HEK293 (cell line): ENCODE data around the gene RPRD1B.

Experiments used
- SCRT2 ChIP-seq: fragments of 450-650 bp; formaldehyde crosslinking; IDR thresholded peaks from 2 replicates; pipeline ENCODE4 v1.5.1; 2016; ENCODE audit warnings: missing biosample characterization, missing genetic modification characterization
- SETDB1 ChIP-seq: IDR thresholded peaks from one replicate; pipeline ENCODE4 v1.6.1; 2017; ENCODE audit warnings: mild to moderate bottlenecking, low read length, moderate library complexity, mixed read lengths; ENCODE audit not compliant: insufficient read length
- ZBTB17 ChIP-seq: fragments of 450-650 bp; formaldehyde crosslinking; IDR thresholded peaks from 2 replicates; pipeline ENCODE4 v1.5.1; 2016; ENCODE audit warnings: missing biosample characterization, missing genetic modification characterization
- ZNF112 ChIP-seq: fragments of 450-650 bp; formaldehyde crosslinking; IDR thresholded peaks from 2 replicates; pipeline ENCODE4 v1.5.0; 2017; ENCODE audit warnings: missing biosample characterization, missing genetic modification characterization
- ZNF121 ChIP-seq: fragments of 450-650 bp; formaldehyde crosslinking; IDR thresholded peaks from 2 replicates; pipeline ENCODE4 v1.5.1; 2016; ENCODE audit warnings: missing biosample characterization, missing genetic modification characterization
- ZNF202 ChIP-seq: fragments of 450-650 bp; formaldehyde crosslinking; IDR thresholded peaks from 2 replicates; pipeline ENCODE4 v1.5.1; 2016; ENCODE audit warnings: missing biosample characterization, missing genetic modification characterization, borderline replicate concordance
- ZNF23 ChIP-seq: fragments of 450-650 bp; formaldehyde crosslinking; IDR thresholded peaks from 2 replicates; pipeline ENCODE4 v1.5.1; 2016; ENCODE audit warnings: missing biosample characterization, missing genetic modification characterization, borderline replicate concordance
- ZNF239 ChIP-seq: fragments of 450-650 bp; formaldehyde crosslinking; IDR thresholded peaks from 2 replicates; pipeline ENCODE4 v1.5.1; 2016; ENCODE audit warnings: missing biosample characterization, missing genetic modification characterization
- ZNF311 ChIP-seq: fragments of 450-650 bp; formaldehyde crosslinking; IDR thresholded peaks from 2 replicates; pipeline ENCODE4 v1.5.1; 2017; ENCODE audit warnings: missing biosample characterization, missing genetic modification characterization, borderline replicate concordance
- ZNF350 ChIP-seq: fragments of 450-650 bp; formaldehyde crosslinking; IDR thresholded peaks from 2 replicates; pipeline ENCODE4 v1.5.0; 2017; ENCODE audit warnings: missing biosample characterization, mild to moderate bottlenecking, missing genetic modification characterization
- ZNF423 ChIP-seq: fragments of 450-650 bp; formaldehyde crosslinking; IDR thresholded peaks from 2 replicates; pipeline ENCODE4 v1.5.1; 2016; ENCODE audit warnings: missing biosample characterization, missing genetic modification characterization
- ZNF529 ChIP-seq: fragments of 450-650 bp; formaldehyde crosslinking; IDR thresholded peaks from 2 replicates; pipeline ENCODE4 v1.5.1; 2017; ENCODE audit warnings: missing genetic modification characterization, missing biosample characterization; ENCODE audit not compliant: insufficient replicate concordance
- ZNF544 ChIP-seq: fragments of 450-650 bp; formaldehyde crosslinking; IDR thresholded peaks from 2 replicates; pipeline ENCODE4 v1.5.0; 2017; ENCODE audit warnings: missing biosample characterization, missing genetic modification characterization
- ZNF558 ChIP-seq: fragments of 450-650 bp; formaldehyde crosslinking; IDR thresholded peaks from 2 replicates; pipeline ENCODE4 v1.5.1; 2016; ENCODE audit warnings: missing biosample characterization, missing genetic modification characterization
- ZNF747 ChIP-seq: fragments of 450-650 bp; formaldehyde crosslinking; IDR thresholded peaks from 2 replicates; pipeline ENCODE4 v1.5.1; 2016; ENCODE audit warnings: missing biosample characterization, missing genetic modification characterization
- ZNF785 ChIP-seq: fragments of 450-650 bp; formaldehyde crosslinking; IDR thresholded peaks from 2 replicates; pipeline ENCODE4 v1.5.1; 2016; ENCODE audit warnings: missing biosample characterization, missing genetic modification characterization
- TF ChIP-seq, protein P1 (sequence below): fragments of 450-650 bp; formaldehyde crosslinking; IDR thresholded peaks from 2 replicates; pipeline ENCODE4 v1.5.1; 2016; ENCODE audit warnings: missing biosample characterization, missing genetic modification characterization
- TF ChIP-seq, protein P2 (sequence below): sonication (generic); formaldehyde crosslinking; IDR thresholded peaks from 2 replicates; pipeline ENCODE4 v1.8.1; 2022; ENCODE audit warnings: mild to moderate bottlenecking, moderate library complexity, missing genetic modification reagents
- TF ChIP-seq, protein P3 (sequence below): fragments of 450-650 bp; formaldehyde crosslinking; IDR thresholded peaks from 2 replicates; pipeline ENCODE4 v1.5.1; 2016; ENCODE audit warnings: missing biosample characterization, missing genetic modification characterization, borderline replicate concordance
- TF ChIP-seq, protein P4 (sequence below): fragments of 450-650 bp; formaldehyde crosslinking; optimal IDR thresholded peaks from 2 replicates; pipeline ENCODE3; 2016; ENCODE audit warnings: missing biosample characterization, mild to moderate bottlenecking, missing genetic modification characterization
- TF ChIP-seq, protein P5 (sequence below): fragments of 450-650 bp; formaldehyde crosslinking; IDR thresholded peaks from 2 replicates; pipeline ENCODE4 v1.5.1; 2016; ENCODE audit warnings: missing biosample characterization, missing genetic modification characterization
- TF ChIP-seq, protein P6 (sequence below): fragments of 450-650 bp; formaldehyde crosslinking; IDR thresholded peaks from 2 replicates; pipeline ENCODE4 v1.5.1; 2016; ENCODE audit warnings: missing biosample characterization, missing genetic modification characterization
- TF ChIP-seq, protein P7 (sequence below): fragments of 450-650 bp; formaldehyde crosslinking; IDR thresholded peaks from 2 replicates; pipeline ENCODE4 v1.5.1; 2016; ENCODE audit warnings: missing biosample characterization, missing genetic modification characterization
- TF ChIP-seq, protein P8 (sequence below): fragments of 450-650 bp; formaldehyde crosslinking; IDR thresholded peaks from 2 replicates; pipeline ENCODE4 v1.5.1; 2017; ENCODE audit warnings: missing biosample characterization, missing genetic modification characterization

Gene RPRD1B

DNA sequence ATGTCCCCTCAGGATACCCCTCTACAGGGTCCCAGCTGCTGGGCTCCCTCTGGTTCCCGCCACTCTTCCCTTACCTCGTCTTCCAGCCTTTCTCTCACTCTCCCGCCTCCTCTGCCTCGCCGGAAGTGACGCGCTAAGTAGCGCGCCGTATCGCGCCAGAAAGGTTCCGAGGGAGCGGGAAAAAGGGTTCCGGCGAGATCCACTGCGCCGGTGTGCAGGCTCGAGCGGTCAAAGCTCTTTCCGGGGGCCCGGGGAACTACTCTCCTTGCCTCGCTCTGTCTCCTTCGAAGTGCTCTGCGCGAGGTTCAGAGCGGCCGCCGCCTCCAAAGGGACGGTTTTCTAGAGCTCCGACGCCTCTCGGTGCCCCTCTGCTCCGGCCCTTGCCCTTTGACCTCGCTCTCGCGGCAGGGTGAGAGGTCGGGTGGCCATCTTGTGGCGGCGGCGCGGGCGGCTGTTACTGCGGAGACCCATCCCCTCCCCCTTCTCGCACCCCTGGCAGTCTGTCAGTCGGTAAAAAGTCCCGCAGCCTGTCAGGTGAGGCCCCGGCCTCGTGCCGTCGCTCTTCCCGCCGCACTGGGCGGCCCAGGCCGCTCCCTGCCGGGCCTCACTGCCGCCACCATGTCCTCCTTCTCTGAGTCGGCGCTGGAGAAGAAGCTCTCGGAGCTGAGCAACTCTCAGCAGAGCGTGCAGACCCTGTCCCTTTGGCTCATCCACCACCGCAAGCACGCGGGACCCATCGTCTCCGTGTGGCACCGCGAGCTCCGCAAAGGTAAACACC is at the start of gene RPRD1B, which contains the start of gene TTI1 (continued):
- TF ChIP-seq, protein P1, sequence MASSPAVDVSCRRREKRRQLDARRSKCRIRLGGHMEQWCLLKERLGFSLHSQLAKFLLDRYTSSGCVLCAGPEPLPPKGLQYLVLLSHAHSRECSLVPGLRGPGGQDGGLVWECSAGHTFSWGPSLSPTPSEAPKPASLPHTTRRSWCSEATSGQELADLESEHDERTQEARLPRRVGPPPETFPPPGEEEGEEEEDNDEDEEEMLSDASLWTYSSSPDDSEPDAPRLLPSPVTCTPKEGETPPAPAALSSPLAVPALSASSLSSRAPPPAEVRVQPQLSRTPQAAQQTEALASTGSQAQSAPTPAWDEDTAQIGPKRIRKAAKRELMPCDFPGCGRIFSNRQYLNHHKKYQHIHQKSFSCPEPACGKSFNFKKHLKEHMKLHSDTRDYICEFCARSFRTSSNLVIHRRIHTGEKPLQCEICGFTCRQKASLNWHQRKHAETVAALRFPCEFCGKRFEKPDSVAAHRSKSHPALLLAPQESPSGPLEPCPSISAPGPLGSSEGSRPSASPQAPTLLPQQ (tag by site-specific recombination) = peak; percentile 40
- TF ChIP-seq ZNF529 (tag by site-specific recombination) = no peak
- TF ChIP-seq ZNF785 (tag by site-specific recombination) = no peak
- TF ChIP-seq SCRT2 (tag by site-specific recombination) = no peak
- TF ChIP-seq ZNF544 (tag by site-specific recombination) = no peak
- no peak for TF ChIP-seq ZNF350 (tag by site-specific recombination)
- TF ChIP-seq, protein P2, sequence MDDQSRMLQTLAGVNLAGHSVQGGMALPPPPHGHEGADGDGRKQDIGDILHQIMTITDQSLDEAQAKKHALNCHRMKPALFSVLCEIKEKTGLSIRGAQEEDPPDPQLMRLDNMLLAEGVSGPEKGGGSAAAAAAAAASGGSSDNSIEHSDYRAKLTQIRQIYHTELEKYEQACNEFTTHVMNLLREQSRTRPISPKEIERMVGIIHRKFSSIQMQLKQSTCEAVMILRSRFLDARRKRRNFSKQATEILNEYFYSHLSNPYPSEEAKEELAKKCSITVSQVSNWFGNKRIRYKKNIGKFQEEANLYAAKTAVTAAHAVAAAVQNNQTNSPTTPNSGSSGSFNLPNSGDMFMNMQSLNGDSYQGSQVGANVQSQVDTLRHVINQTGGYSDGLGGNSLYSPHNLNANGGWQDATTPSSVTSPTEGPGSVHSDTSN (CRISPR knock-in tag) = peak; percentile 56; the same call in 1 of the 2 replicates
- TF ChIP-seq, protein P3, sequence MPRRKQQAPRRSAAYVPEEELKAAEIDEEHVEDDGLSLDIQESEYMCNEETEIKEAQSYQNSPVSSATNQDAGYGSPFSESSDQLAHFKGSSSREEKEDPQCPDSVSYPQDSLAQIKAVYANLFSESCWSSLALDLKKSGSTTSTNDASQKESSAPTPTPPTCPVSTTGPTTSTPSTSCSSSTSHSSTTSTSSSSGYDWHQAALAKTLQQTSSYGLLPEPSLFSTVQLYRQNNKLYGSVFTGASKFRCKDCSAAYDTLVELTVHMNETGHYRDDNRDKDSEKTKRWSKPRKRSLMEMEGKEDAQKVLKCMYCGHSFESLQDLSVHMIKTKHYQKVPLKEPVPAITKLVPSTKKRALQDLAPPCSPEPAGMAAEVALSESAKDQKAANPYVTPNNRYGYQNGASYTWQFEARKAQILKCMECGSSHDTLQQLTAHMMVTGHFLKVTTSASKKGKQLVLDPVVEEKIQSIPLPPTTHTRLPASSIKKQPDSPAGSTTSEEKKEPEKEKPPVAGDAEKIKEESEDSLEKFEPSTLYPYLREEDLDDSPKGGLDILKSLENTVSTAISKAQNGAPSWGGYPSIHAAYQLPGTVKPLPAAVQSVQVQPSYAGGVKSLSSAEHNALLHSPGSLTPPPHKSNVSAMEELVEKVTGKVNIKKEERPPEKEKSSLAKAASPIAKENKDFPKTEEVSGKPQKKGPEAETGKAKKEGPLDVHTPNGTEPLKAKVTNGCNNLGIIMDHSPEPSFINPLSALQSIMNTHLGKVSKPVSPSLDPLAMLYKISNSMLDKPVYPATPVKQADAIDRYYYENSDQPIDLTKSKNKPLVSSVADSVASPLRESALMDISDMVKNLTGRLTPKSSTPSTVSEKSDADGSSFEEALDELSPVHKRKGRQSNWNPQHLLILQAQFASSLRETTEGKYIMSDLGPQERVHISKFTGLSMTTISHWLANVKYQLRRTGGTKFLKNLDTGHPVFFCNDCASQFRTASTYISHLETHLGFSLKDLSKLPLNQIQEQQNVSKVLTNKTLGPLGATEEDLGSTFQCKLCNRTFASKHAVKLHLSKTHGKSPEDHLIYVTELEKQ (tag by site-specific recombination) = no peak
- TF ChIP-seq ZBTB17 (tag by site-specific recombination) = peak; percentile 93
- TF ChIP-seq ZNF239 (tag by site-specific recombination) = no peak
- TF ChIP-seq ZNF311 (tag by site-specific recombination) = no peak
- TF ChIP-seq, protein P4, sequence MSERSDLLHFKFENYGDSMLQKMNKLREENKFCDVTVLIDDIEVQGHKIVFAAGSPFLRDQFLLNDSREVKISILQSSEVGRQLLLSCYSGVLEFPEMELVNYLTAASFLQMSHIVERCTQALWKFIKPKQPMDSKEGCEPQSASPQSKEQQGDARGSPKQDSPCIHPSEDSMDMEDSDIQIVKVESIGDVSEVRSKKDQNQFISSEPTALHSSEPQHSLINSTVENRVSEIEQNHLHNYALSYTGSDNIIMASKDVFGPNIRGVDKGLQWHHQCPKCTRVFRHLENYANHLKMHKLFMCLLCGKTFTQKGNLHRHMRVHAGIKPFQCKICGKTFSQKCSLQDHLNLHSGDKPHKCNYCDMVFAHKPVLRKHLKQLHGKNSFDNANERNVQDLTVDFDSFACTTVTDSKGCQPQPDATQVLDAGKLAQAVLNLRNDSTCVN = peak; percentile 75
- TF ChIP-seq, protein P5, sequence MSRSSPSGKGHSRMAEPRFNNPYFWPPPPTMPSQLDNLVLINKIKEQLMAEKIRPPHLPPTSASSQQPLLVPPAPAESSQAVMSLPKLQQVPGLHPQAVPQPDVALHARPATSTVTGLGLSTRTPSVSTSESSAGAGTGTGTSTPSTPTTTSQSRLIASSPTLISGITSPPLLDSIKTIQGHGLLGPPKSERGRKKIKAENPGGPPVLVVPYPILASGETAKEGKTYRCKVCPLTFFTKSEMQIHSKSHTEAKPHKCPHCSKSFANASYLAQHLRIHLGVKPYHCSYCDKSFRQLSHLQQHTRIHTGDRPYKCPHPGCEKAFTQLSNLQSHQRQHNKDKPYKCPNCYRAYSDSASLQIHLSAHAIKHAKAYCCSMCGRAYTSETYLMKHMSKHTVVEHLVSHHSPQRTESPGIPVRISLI = no peak
- no peak for TF ChIP-seq ZNF23 (tag by site-specific recombination)
- TF ChIP-seq SETDB1 = no peak
- TF ChIP-seq, protein P6, sequence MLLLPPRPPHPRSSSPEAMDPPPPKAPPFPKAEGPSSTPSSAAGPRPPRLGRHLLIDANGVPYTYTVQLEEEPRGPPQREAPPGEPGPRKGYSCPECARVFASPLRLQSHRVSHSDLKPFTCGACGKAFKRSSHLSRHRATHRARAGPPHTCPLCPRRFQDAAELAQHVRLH (tag by site-specific recombination) = no peak
- TF ChIP-seq ZNF423 (tag by site-specific recombination) = no peak
- TF ChIP-seq, protein P7, sequence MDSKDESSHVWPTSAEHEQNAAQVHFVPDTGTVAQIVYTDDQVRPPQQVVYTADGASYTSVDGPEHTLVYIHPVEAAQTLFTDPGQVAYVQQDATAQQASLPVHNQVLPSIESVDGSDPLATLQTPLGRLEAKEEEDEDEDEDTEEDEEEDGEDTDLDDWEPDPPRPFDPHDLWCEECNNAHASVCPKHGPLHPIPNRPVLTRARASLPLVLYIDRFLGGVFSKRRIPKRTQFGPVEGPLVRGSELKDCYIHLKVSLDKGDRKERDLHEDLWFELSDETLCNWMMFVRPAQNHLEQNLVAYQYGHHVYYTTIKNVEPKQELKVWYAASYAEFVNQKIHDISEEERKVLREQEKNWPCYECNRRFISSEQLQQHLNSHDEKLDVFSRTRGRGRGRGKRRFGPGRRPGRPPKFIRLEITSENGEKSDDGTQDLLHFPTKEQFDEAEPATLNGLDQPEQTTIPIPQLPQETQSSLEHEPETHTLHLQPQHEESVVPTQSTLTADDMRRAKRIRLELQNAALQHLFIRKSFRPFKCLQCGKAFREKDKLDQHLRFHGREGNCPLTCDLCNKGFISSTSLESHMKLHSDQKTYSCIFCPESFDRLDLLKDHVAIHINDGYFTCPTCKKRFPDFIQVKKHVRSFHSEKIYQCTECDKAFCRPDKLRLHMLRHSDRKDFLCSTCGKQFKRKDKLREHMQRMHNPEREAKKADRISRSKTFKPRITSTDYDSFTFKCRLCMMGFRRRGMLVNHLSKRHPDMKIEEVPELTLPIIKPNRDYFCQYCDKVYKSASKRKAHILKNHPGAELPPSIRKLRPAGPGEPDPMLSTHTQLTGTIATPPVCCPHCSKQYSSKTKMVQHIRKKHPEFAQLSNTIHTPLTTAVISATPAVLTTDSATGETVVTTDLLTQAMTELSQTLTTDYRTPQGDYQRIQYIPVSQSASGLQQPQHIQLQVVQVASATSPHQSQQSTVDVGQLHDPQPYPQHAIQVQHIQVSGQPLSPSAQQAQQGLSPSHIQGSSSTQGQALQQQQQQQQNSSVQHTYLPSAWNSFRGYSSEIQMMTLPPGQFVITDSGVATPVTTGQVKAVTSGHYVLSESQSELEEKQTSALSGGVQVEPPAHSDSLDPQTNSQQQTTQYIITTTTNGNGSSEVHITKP (tag by site-specific recombination) = no peak; the same call in none of the 2 replicates
- TF ChIP-seq ZNF558 (tag by site-specific recombination) = no peak
- TF ChIP-seq ZNF121 = no peak
- no peak for TF ChIP-seq ZNF112 (tag by site-specific recombination)
- TF ChIP-seq, protein P8, sequence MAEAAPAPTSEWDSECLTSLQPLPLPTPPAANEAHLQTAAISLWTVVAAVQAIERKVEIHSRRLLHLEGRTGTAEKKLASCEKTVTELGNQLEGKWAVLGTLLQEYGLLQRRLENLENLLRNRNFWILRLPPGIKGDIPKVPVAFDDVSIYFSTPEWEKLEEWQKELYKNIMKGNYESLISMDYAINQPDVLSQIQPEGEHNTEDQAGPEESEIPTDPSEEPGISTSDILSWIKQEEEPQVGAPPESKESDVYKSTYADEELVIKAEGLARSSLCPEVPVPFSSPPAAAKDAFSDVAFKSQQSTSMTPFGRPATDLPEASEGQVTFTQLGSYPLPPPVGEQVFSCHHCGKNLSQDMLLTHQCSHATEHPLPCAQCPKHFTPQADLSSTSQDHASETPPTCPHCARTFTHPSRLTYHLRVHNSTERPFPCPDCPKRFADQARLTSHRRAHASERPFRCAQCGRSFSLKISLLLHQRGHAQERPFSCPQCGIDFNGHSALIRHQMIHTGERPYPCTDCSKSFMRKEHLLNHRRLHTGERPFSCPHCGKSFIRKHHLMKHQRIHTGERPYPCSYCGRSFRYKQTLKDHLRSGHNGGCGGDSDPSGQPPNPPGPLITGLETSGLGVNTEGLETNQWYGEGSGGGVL = peak; percentile 49
- no peak for TF ChIP-seq ZNF747 (tag by site-specific recombination)
- TF ChIP-seq ZNF202 (tag by site-specific recombination) = no peak
